Activated naive CD8-positive, alpha-beta T cell treated with anti-CD3 and anti-CD28 coated beads, Interleukin-2, amount 10 ng/mL, durations not matched to agents 7 days and 5 days (primary cell): Measurements from ENCODE around the gene ORMDL2. TPM values are rescaled to one million over a fixed set of nuclear protein-coding genes. Genes with fewer than 3 reads are reported as not detected.
"Not testable (repeated sequence)": the region's sequence is repeated elsewhere in the genome, so short reads cannot be mapped to it uniquely, and the experiment has no call there.

Source experiments
- ATAC-seq: fragments of 150-1000 bp; cut with Tn5 transposase; one replicate; pipeline ENCODE4 v1.10.0; 2021; ENCODE audit warnings: low read depth, moderate library complexity
- POLR2A ChIA-PET: fragments of 350-600 bp; sonication (Branson Sonifier 250); formaldehyde crosslinking; loops from one replicate; lab custom pipeline; 2021; ENCODE audit warnings: antibody characterized with exemption; lab: Charles Lee
- DNase-seq: peaks from one replicate; pipeline ENCODE4 v3.0.0; 2021
- H3K27ac Mint-ChIP-seq: one replicate; pipeline ENCODE4 v1.8.0; 2022; ENCODE audit warnings: mild to moderate bottlenecking, mixed read lengths
- H3K27me3 Mint-ChIP-seq: one replicate; pipeline ENCODE4 v1.8.0; 2022; ENCODE audit warnings: mild to moderate bottlenecking, moderate library complexity, mixed read lengths
- H3K36me3 Mint-ChIP-seq: one replicate; pipeline ENCODE4 v1.8.0; 2021; ENCODE audit warnings: mild to moderate bottlenecking, mixed read lengths
- H3K4me1 Mint-ChIP-seq: one replicate; pipeline ENCODE4 v1.8.0; 2021; ENCODE audit warnings: mixed read lengths
- H3K4me3 Mint-ChIP-seq: one replicate; pipeline ENCODE4 v1.8.0; 2022; ENCODE audit warnings: mild to moderate bottlenecking, moderate library complexity, mixed read lengths
- H3K9me3 Mint-ChIP-seq: one replicate; pipeline ENCODE4 v1.8.0; 2021; ENCODE audit warnings: mixed read lengths
- total RNA-seq, 2 experiments: library from RNA; stranded (reverse); gene quantifications; one replicate each; pipeline ENCODE4 v1.2.3, GENCODE V29; 2021

The ORMDL2 gene
- total RNA-seq, 2 experiments from 2014 or later = 43.4 to 45.4 TPM

GRCh38 chr12:55845785-55846496 lies 28.1 kb downstream of the ORMDL2 start:
- POLR2A ChIA-PET = interaction anchor here (0.7 kb wide), 1 partner anchor 885 kb away, joined by 3 read pairs; no protein-coding TSS in a partner anchor

GRCh38 chr12:55847033-55847432 lies 29.2 kb downstream of the ORMDL2 start:
- Mint-ChIP-seq H3K27me3 (peaks cover 20% of the 10 kb centered on the region), H3K36me3 (no peaks in the 10 kb centered on the region), H3K27ac (no peak overlapping the region), H3K9me3 (no peaks in the 10 kb centered on the region), H3K4me3 (no peak overlapping the region), H3K4me1 (peaks cover 9% of the 10 kb centered on the region)
- no peak for DNase-seq
- POLR2A ChIA-PET = interaction anchor here (1.3 kb wide), 1 partner anchor 80 kb away, joined by 3 read pairs; the partner anchor contains the start of gene PYM1
- no peak for ATAC-seq

More at GRCh38 chr12:55845785-55846496, 28.1 kb downstream of the ORMDL2 start:
- ATAC-seq = no peak
- Mint-ChIP-seq H3K4me3 (no peak overlapping the region), H3K27me3 (peaks cover 17% of the 10 kb centered on the region), H3K9me3 (no peaks in the 10 kb centered on the region), H3K36me3 (no peaks in the 10 kb centered on the region), H3K4me1 (peaks cover 9% of the 10 kb centered on the region), H3K27ac (no peak overlapping the region)
- DNase-seq = no peak

- no peak for ATAC-seq
- peaks cover 23% of the 10 kb centered on the region for H3K27me3 Mint-ChIP-seq
- no peak overlapping the region for H3K4me3 Mint-ChIP-seq
- peaks cover 9% of the 10 kb centered on the region for H3K4me1 Mint-ChIP-seq
- no peak overlapping the region for H3K27ac Mint-ChIP-seq
- H3K36me3 Mint-ChIP-seq = no peaks in the 10 kb centered on the region
- no peak for DNase-seq
- POLR2A ChIA-PET = interaction anchor here (0.6 to 1.3 kb wide), 3 partner anchors 16 to 80 kb away, joined by 3 to 5 read pairs (median 5); partner anchors contain the start of gene PYM1
- H3K9me3 Mint-ChIP-seq = no peaks in the 10 kb centered on the region
Observed at GRCh38 chr12:55847603-55848291, 29.9 kb downstream of the ORMDL2 start.

- POLR2A ChIA-PET = no interaction called here
Observed at GRCh38 chr12:55849616-55850343, 31.9 kb downstream of the ORMDL2 start.

GRCh38 chr12:55850401-55850800 lies 32.6 kb downstream of the ORMDL2 start:
- Mint-ChIP-seq H3K27ac (no peak overlapping the region), H3K27me3 (peaks cover 19% of the 10 kb centered on the region), H3K4me1 (peaks cover 9% of the 10 kb centered on the region), H3K36me3 (no peaks in the 10 kb centered on the region), H3K9me3 (no peaks in the 10 kb centered on the region), H3K4me3 (no peak overlapping the region)
- no peak for ATAC-seq
- POLR2A ChIA-PET = no interaction called here
- DNase-seq = no peak

More at GRCh38 chr12:55849616-55850343, 31.9 kb downstream of the ORMDL2 start:
- H3K27ac Mint-ChIP-seq = no peak overlapping the region
- peaks cover 9% of the 10 kb centered on the region for H3K4me1 Mint-ChIP-seq
- ATAC-seq (no peak), DNase-seq (no peak)
- no peaks in the 10 kb centered on the region for H3K36me3 Mint-ChIP-seq
- H3K4me3 Mint-ChIP-seq = no peak overlapping the region
- H3K27me3 Mint-ChIP-seq = peaks cover 19% of the 10 kb centered on the region
- no peaks in the 10 kb centered on the region for H3K9me3 Mint-ChIP-seq

- peaks cover 19% of the 10 kb centered on the region for H3K27me3 Mint-ChIP-seq
- no peak overlapping the region for H3K4me3 Mint-ChIP-seq
- H3K9me3 Mint-ChIP-seq = no peaks in the 10 kb centered on the region
- POLR2A ChIA-PET = no interaction called here
- no peaks in the 10 kb centered on the region for H3K36me3 Mint-ChIP-seq
- ATAC-seq (no peak), DNase-seq (no peak)
- H3K27ac Mint-ChIP-seq = no peak overlapping the region
- peaks cover 9% of the 10 kb centered on the region for H3K4me1 Mint-ChIP-seq
Observed at GRCh38 chr12:55850893-55851292, 33.1 kb downstream of the ORMDL2 start.

GRCh38 chr12:55852740-55853139 lies 34.9 kb downstream of the ORMDL2 start:
- POLR2A ChIA-PET = no interaction called here
- Mint-ChIP-seq H3K36me3 (no peaks in the 10 kb centered on the region), H3K9me3 (no peaks in the 10 kb centered on the region), H3K4me1 (peaks cover 5% of the 10 kb centered on the region), H3K27me3 (peaks cover 20% of the 10 kb centered on the region), H3K27ac (no peak overlapping the region), H3K4me3 (no peak overlapping the region)
- no peak for DNase-seq
- no peak for ATAC-seq

GRCh38 chr12:55861396-55861795 lies 43.6 kb downstream of the ORMDL2 start:
- Mint-ChIP-seq H3K4me1 (no peaks in the 10 kb centered on the region), H3K36me3 (no peaks in the 10 kb centered on the region), H3K9me3 (peaks cover 3% of the 10 kb centered on the region), H3K27me3 (peaks cover 6% of the 10 kb centered on the region), H3K4me3 (no peak overlapping the region), H3K27ac (no peak overlapping the region)
- DNase-seq (no peak), ATAC-seq (no peak)
- POLR2A ChIA-PET = interaction anchor here (0.7 kb wide), 1 partner anchor 81 kb away, joined by 3 read pairs; no protein-coding TSS in a partner anchor

- no peak for ATAC-seq
- H3K4me3 Mint-ChIP-seq = no peak overlapping the region
- POLR2A ChIA-PET = interaction anchor here (0.7 kb wide), 1 partner anchor 81 kb away, joined by 3 read pairs; no protein-coding TSS in a partner anchor
- H3K27ac Mint-ChIP-seq = no peak overlapping the region
- DNase-seq = no peak
- peaks cover 3% of the 10 kb centered on the region for H3K9me3 Mint-ChIP-seq
- H3K4me1 Mint-ChIP-seq = no peaks in the 10 kb centered on the region
- no peaks in the 10 kb centered on the region for H3K36me3 Mint-ChIP-seq
- peaks cover 6% of the 10 kb centered on the region for H3K27me3 Mint-ChIP-seq
Observed at GRCh38 chr12:55861871-55862270, 44.0 kb downstream of the ORMDL2 start.

- Mint-ChIP-seq H3K4me1 (no peaks in the 10 kb centered on the region), H3K9me3 (peaks cover 3% of the 10 kb centered on the region), H3K27ac (no peak overlapping the region), H3K27me3 (peaks cover 6% of the 10 kb centered on the region), H3K36me3 (no peaks in the 10 kb centered on the region), H3K4me3 (no peak overlapping the region)
- ATAC-seq (no peak), DNase-seq (no peak)
- POLR2A ChIA-PET = no interaction called here
Observed at GRCh38 chr12:55862286-55862685, 44.4 kb downstream of the ORMDL2 start.

GRCh38 chr12:55862931-55863330 lies 45.1 kb downstream of the ORMDL2 start:
- H3K27me3 Mint-ChIP-seq, ATAC-seq, H3K9me3 Mint-ChIP-seq, H3K4me1 Mint-ChIP-seq, DNase-seq, H3K4me3 Mint-ChIP-seq, H3K36me3 Mint-ChIP-seq, H3K27ac Mint-ChIP-seq: not testable (repeated sequence)
- POLR2A ChIA-PET = interaction anchor here (0.6 to 0.7 kb wide), 2 partner anchors 94 to 753 kb away, joined by 4 to 8 read pairs; no protein-coding TSS in a partner anchor

GRCh38 chr12:55865327-55865726 lies 47.5 kb downstream of the ORMDL2 start:
- no peak for ATAC-seq
- Mint-ChIP-seq H3K27ac (no peak overlapping the region), H3K4me1 (no peaks in the 10 kb centered on the region), H3K9me3 (peaks cover 5% of the 10 kb centered on the region), H3K4me3 (no peak overlapping the region), H3K27me3 (no peaks in the 10 kb centered on the region), H3K36me3 (no peaks in the 10 kb centered on the region)
- POLR2A ChIA-PET = no interaction called here
- DNase-seq = no peak

- not testable (repeated sequence) for ATAC-seq, H3K4me1 Mint-ChIP-seq, H3K36me3 Mint-ChIP-seq, H3K9me3 Mint-ChIP-seq, H3K27me3 Mint-ChIP-seq, H3K4me3 Mint-ChIP-seq, H3K27ac Mint-ChIP-seq, DNase-seq
- POLR2A ChIA-PET = interaction anchor here (0.6 kb wide), 1 partner anchor 1717 kb away, joined by 3 read pairs; no protein-coding TSS in a partner anchor
Observed at GRCh38 chr12:55866454-55867004, 48.7 kb downstream of the ORMDL2 start.
